ENCODE data around the gene FECH. TPM values are rescaled to one million over a fixed set of nuclear protein-coding genes. Genes with fewer than 3 reads are reported as not detected.
"Not testable (repeated sequence)": the region's sequence is repeated elsewhere in the genome, so short reads cannot be mapped to it uniquely, and the experiment has no call there.

The FECH gene
- total RNA-seq, 2 donors from 2014 or later, result 15.0 to 26.2 TPM

DNA sequence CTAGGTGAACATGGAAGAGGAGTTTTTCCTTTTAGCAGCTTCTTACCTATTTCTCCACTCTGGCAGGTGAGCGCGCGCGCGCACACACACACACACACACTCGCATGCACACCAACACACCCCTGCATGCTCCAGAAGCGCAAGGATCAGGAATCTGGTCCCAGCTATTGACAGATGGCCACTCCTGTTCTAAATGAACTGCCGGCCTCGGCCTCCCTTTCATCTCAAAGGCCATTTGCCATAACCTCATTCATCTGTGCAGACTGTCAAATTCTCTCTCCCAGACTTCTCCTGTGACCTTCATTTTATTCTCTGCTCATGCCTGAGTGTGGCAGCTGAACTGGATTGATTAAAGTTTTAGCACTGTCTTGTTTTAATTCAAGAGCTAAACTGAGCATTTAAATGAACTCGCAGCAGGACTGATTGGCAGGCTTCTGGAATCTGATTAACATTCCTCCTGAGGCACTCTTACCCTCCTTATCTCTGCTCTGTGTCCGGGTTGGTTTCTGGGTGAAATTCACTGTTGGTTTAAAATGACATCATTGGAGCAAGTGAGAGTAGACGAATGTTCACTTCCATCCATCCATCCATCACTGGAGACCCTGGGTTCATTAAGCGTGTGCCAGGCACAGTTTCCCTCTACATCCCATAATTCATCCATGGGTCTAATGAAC, 58.8 kb downstream of the FECH start:
- Mint-ChIP-seq H3K36me3 (ENCODE audit: low read depth) (no peaks in the 10 kb centered on the region), H3K27ac (no peak overlapping the region), H3K9me3 (no peaks in the 10 kb centered on the region), H3K4me1 (peaks cover 4% of the 10 kb centered on the region), H3K27me3 (peaks cover 9% of the 10 kb centered on the region), H3K4me3 (no peak overlapping the region)
- no peak for ATAC-seq (replicated peaks)

DNA sequence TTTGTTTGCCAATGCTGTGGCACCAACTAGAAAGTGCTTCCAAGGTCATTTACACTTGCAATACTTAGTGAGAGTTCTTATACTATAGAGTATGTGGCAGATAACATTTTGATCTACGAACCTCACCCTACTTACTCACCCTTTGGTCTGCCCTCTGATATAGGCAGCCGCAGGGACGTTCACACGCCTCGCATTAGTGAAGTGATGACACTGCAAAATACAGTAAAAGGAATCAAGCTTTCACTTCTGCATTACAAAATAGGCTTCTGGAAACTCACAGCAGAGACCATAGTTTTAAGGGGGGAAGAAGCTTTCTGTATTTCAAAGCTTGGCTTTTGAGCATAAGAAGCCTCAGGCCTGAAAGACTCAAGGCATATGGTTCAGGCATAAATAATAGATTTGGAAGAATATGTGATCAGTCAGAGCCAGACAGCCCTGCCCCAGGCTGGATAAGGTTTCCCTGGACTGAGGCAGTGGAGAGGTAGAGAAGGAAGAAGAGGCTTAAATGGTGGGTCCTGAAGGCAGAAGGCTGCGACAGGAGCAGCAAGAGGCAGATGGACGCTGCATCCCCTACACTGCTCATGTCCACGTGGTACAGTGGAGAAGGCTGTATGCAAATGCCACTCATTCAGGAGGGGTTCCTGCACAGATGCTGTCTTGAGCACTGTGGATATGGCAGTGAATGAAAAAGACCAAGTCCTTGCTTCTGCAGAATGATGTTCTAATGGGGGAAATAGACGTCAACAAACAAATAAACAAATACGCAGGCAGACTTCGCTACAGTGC, 63.1 kb downstream of the FECH start:
- H3K4me1 Mint-ChIP-seq, result peaks cover 4% of the 10 kb centered on the region
- no peak for ATAC-seq (replicated peaks)
- peaks cover 19% of the 10 kb centered on the region for H3K27me3 Mint-ChIP-seq
- H3K27ac Mint-ChIP-seq, result no peak overlapping the region
- H3K9me3 Mint-ChIP-seq, result peaks cover 3% of the 10 kb centered on the region
- H3K36me3 Mint-ChIP-seq (ENCODE audit: low read depth), result no peaks in the 10 kb centered on the region
- no peak overlapping the region for H3K4me3 Mint-ChIP-seq

- H3K27ac Mint-ChIP-seq; H3K4me1 Mint-ChIP-seq; H3K4me3 Mint-ChIP-seq; ATAC-seq (replicated peaks); H3K9me3 Mint-ChIP-seq; H3K36me3 Mint-ChIP-seq (ENCODE audit: low read depth): not testable (repeated sequence)
- peaks cover 20% of the 10 kb centered on the region for H3K27me3 Mint-ChIP-seq
These were observed 64.2 kb downstream of the FECH start for GRCh38 chr18:57522348-57522747.

- no peak overlapping the region for H3K4me3 Mint-ChIP-seq
- no peak for ATAC-seq (replicated peaks)
- no peak overlapping the region for H3K27ac Mint-ChIP-seq
These were observed 66.7 kb downstream of the FECH start for GRCh38 chr18:57519668-57520424.

GRCh38 chr18:57518533-57518932, 68.0 kb downstream of the FECH start:
- H3K27me3 Mint-ChIP-seq, result peaks cover 19% of the 10 kb centered on the region
- no peak overlapping the region for H3K4me3 Mint-ChIP-seq
- H3K9me3 Mint-ChIP-seq, result peaks cover 3% of the 10 kb centered on the region
- H3K4me1 Mint-ChIP-seq, result peaks cover 4% of the 10 kb centered on the region
- no peak for ATAC-seq (replicated peaks)
- no peak overlapping the region for H3K27ac Mint-ChIP-seq
- no peaks in the 10 kb centered on the region for H3K36me3 Mint-ChIP-seq (ENCODE audit: low read depth)

More at GRCh38 chr18:57519668-57520424, 66.7 kb downstream of the FECH start:
- peaks cover 4% of the 10 kb centered on the region for H3K4me1 Mint-ChIP-seq
- H3K36me3 Mint-ChIP-seq (ENCODE audit: low read depth), result no peaks in the 10 kb centered on the region
- peaks cover 20% of the 10 kb centered on the region for H3K27me3 Mint-ChIP-seq
- H3K9me3 Mint-ChIP-seq, result peaks cover 3% of the 10 kb centered on the region

- ATAC-seq (replicated peaks), result no peak
These were observed 70.4 kb downstream of the FECH start for GRCh38 chr18:57516056-57516455.

DNA sequence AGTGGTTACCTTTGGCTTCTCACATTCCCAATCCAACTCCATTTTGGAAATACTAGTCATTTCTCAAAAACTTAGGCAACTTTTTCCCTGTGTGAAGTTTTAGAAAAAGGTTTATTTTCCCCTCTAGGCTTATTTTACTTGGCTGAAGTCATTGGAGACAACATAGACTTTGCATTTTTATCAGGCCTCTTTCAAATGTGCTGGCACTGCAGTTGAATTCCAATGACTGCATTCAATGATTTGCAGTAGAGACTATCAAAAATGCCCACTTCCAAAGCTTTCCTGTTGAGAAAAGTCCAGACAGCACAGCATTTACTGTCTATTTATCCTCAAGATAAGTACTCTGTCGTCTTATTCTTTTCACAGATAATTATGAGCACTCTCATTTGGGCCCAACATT, 81.3 kb downstream of the FECH start:
- H3K27me3 Mint-ChIP-seq, result peaks cover 34% of the 10 kb centered on the region
- H3K36me3 Mint-ChIP-seq (ENCODE audit: low read depth), result no peaks in the 10 kb centered on the region
- no peaks in the 10 kb centered on the region for H3K4me1 Mint-ChIP-seq
- H3K9me3 Mint-ChIP-seq, result no peaks in the 10 kb centered on the region
- H3K4me3 Mint-ChIP-seq, result no peak overlapping the region
- no peak for ATAC-seq (replicated peaks)
- no peak overlapping the region for H3K27ac Mint-ChIP-seq

More at GRCh38 chr18:57516056-57516455, 70.4 kb downstream of the FECH start:
- Mint-ChIP-seq H3K9me3 (peaks cover 3% of the 10 kb centered on the region), H3K4me3 (no peak overlapping the region), H3K27me3 (peaks cover 15% of the 10 kb centered on the region), H3K27ac (no peak overlapping the region), H3K36me3 (ENCODE audit: low read depth) (no peaks in the 10 kb centered on the region), H3K4me1 (no peaks in the 10 kb centered on the region)

GRCh38 chr18:57502624-57503023, 83.9 kb downstream of the FECH start:
- H3K4me1 Mint-ChIP-seq, result no peaks in the 10 kb centered on the region
- no peaks in the 10 kb centered on the region for H3K36me3 Mint-ChIP-seq (ENCODE audit: low read depth)
- H3K27ac Mint-ChIP-seq, result no peak overlapping the region
- no peak for ATAC-seq (replicated peaks)
- H3K27me3 Mint-ChIP-seq, result peaks cover 16% of the 10 kb centered on the region
- H3K4me3 Mint-ChIP-seq, result no peak overlapping the region
- no peaks in the 10 kb centered on the region for H3K9me3 Mint-ChIP-seq

- Mint-ChIP-seq H3K9me3 (no peaks in the 10 kb centered on the region), H3K4me3 (no peak overlapping the region), H3K27ac (no peak overlapping the region), H3K4me1 (no peaks in the 10 kb centered on the region), H3K27me3 (peaks cover 3% of the 10 kb centered on the region), H3K36me3 (ENCODE audit: low read depth) (no peaks in the 10 kb centered on the region)
- no peak for ATAC-seq (replicated peaks)
These were observed 87.7 kb downstream of the FECH start for GRCh38 chr18:57498682-57499256.

Other genes starting within 250 kb of the FECH start
- gene ST8SIA3, start 234.1 kb downstream of the FECH start, total RNA-seq, result not detected
- under 1 TPM in 1 of 2 donors, not detected in 1; 0.52 TPM for gene ONECUT2, start 151.3 kb downstream of the FECH start, total RNA-seq
- 10 to 100 TPM; 43.0 to 99.0 TPM for gene NARS1, start 35.1 kb upstream of the FECH start, total RNA-seq
- gene ATP8B1, start 216.6 kb upstream of the FECH start, total RNA-seq, result not detected